IPS-18a (cell line): Measurements from ENCODE around the gene CYP27B1.
"Not testable (repeated sequence)": the region's sequence is repeated elsewhere in the genome, so short reads cannot be mapped to it uniquely, and the experiment has no call there.

ENCODE experiments used
- H3K27ac ChIP-seq: one replicate; pipeline ENCODE4 v1.5.1; 2013; ENCODE audit warnings: low read length
- H3K27me3 ChIP-seq: one replicate; pipeline ENCODE4 v1.6.1; 2013; ENCODE audit warnings: mild to moderate bottlenecking, low read length; ENCODE audit not compliant: control insufficient read depth, insufficient read depth
- H3K36me3 ChIP-seq: one replicate; pipeline ENCODE4 v1.6.1; 2013; ENCODE audit warnings: low read depth, low read length; ENCODE audit not compliant: control insufficient read depth
- H3K4me1 ChIP-seq: one replicate; pipeline ENCODE4 v1.6.1; 2013; ENCODE audit warnings: low read depth, low read length; ENCODE audit not compliant: control insufficient read depth
- H3K4me3 ChIP-seq: one replicate; pipeline ENCODE4 v1.5.1; 2013; ENCODE audit warnings: low read length
- H3K9ac ChIP-seq: one replicate; pipeline ENCODE4 v1.6.1; 2013; ENCODE audit warnings: mild to moderate bottlenecking, low read length, moderate library complexity
- H3K9me3 ChIP-seq: one replicate; pipeline ENCODE4 v1.6.1; 2013; ENCODE audit warnings: low read depth, low read length; ENCODE audit not compliant: control insufficient read depth

CYP27B1 gene

DNA sequence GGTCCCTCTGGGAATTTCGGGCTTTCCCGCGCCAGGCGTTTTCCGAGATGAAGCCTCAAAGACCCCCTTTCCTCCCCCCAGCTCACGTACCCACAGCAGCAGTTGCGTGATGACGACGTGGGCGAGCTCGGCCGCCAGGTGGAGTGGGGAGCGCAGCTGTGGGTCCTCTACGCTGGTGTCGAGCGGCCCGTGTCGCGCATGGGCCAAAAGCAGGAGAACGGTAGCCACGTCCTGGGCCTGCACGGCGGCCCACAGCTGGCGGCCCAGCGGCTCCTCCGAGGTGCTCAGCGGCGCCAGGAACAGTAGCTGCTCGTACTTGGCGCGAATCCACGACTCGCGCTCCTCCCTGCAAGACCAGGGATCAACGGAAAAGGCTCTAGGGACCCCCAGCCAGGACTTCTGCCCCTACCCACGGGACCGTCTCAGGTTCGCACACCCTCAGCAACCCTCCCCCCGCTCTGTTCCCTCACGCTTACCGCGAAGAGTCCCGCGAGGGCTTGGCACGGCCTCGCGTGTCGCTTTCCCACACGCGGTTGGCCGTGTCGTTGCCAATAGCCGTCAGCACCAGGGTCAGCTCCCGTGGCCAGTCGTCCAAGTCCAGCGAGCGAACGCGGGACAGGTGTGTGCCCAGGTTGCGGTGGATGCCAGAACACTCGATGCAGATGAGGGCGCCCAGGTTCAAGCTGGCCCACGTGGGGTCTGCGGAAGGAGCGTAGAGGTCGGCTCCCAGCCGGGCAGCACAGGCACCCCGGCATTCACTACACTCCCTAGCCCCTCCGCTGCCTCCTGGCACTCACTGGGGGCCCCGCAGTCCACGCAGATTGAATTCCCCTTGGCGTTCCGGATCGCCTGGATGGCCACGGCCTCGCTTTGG is 39.8 kb downstream of the CYP27B1 start:
- H3K27me3 ChIP-seq, result peaks cover 91% of the 10 kb centered on the region
- no peaks in the 10 kb centered on the region for H3K9me3 ChIP-seq
- H3K36me3 ChIP-seq, result no peaks in the 10 kb centered on the region
- H3K4me1 ChIP-seq, result no peaks in the 10 kb centered on the region
- no peak overlapping the region for H3K27ac ChIP-seq
- peak overlapping the region; percentile 75 for H3K4me3 ChIP-seq
- H3K9ac ChIP-seq, result no peak overlapping the region

DNA sequence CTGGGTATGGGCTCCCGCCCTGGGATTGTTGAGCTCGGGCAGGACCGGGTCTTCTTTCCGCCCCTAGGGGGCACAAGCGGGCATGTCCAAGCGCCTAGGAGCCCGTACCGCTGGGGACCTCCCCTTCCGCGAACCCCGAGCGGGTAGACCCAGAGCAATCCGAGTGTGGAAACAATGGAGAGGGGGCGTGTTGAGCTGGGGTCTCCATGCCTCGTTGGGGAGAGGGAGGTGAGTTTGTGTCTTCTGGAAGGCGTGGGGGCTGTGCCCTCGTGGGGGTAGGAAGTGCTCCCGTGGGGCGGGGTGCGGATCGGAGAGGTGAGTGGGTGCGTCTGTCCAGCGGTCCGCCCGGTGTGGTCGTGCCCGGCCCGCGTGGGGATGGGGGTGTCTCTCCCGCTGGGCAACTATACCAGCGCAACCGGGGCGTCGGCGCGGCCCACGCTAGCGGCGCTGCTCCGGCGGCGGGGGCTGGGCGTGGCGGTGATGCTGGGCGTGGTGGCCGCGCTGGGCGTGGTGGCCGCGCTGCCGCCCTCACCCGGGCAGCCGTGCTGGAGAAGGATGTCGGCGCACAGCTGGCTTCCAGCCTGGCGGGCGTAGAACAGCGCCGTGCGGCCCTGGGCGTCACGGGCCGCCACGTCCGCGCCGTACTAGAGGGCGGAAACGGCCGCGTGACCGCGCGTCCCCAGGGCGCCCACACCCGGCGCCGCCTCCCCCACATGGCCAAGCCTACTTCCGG is 40.6 kb downstream of the CYP27B1 start:
- Histone ChIP-seq H3K9ac (no peak overlapping the region), H3K27ac (no peak overlapping the region), H3K4me3 (peak overlapping the region; percentile 75), H3K27me3 (peaks cover 83% of the 10 kb centered on the region), H3K4me1 (no peaks in the 10 kb centered on the region), H3K36me3 (no peaks in the 10 kb centered on the region), H3K9me3 (no peaks in the 10 kb centered on the region)

DNA sequence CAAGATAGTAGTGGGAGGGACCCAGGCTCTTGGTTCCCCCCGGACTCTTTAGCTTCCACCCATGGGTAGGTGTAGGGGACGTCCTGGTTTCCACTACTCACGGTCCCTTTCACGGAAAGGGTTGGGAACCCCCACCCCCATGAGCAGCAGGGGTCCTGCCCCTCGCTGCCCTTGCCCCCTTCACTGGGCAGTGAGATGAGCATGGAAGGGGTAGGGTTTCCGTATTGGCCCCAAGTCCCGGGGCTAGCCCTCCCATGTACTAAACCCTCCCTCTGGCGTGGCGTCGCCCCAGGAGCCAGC is 41.1 kb downstream of the CYP27B1 start:
- Histone ChIP-seq H3K4me3 (peak overlapping the region; percentile 75), H3K27ac (no peak overlapping the region), H3K4me1 (no peaks in the 10 kb centered on the region), H3K36me3 (no peaks in the 10 kb centered on the region), H3K27me3 (peaks cover 78% of the 10 kb centered on the region), H3K9me3 (no peaks in the 10 kb centered on the region), H3K9ac (no peak overlapping the region)

DNA sequence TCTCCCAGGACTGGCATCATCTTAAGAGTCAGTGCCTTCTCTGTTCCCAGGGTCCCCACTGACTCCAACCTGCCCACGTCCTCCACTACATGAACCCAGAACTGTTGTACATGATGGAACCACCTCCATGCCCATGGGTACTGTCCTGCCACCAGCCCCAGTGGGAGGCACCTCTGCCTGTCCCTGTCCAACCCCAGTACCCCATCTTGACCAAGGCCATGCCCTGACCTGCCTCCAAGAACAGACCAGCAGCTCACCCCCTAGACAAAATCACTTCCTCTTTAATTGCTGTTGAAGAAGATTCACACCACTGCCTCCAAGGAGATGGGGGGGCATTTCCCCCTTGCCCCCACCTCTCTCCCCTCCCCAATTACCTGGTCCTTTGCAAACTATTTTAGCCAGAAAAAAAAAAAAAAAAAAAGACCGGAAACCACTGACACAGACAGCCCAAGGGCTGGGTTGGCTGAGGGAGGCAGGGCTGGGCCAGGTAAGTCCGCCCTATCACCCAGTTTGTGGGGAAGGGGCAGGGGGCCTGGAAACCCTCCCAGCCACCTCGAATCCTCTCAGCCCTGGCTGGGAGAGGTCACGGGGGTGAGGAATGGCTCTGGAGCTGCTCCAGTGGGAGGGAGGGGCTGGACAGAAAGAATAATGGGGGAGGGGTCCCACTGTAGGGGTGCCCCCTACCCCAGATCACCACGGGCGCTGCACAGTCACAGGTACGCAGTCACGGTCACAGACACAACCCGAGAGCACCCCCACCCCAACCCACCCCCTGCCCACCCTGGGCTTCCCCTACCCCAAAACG is 41.7 kb downstream of the CYP27B1 start:
- Histone ChIP-seq H3K27ac (no peak overlapping the region), H3K9ac (no peak overlapping the region), H3K27me3 (peaks cover 71% of the 10 kb centered on the region), H3K4me1 (no peaks in the 10 kb centered on the region), H3K4me3 (no peak overlapping the region), H3K36me3 (no peaks in the 10 kb centered on the region), H3K9me3 (no peaks in the 10 kb centered on the region)

DNA sequence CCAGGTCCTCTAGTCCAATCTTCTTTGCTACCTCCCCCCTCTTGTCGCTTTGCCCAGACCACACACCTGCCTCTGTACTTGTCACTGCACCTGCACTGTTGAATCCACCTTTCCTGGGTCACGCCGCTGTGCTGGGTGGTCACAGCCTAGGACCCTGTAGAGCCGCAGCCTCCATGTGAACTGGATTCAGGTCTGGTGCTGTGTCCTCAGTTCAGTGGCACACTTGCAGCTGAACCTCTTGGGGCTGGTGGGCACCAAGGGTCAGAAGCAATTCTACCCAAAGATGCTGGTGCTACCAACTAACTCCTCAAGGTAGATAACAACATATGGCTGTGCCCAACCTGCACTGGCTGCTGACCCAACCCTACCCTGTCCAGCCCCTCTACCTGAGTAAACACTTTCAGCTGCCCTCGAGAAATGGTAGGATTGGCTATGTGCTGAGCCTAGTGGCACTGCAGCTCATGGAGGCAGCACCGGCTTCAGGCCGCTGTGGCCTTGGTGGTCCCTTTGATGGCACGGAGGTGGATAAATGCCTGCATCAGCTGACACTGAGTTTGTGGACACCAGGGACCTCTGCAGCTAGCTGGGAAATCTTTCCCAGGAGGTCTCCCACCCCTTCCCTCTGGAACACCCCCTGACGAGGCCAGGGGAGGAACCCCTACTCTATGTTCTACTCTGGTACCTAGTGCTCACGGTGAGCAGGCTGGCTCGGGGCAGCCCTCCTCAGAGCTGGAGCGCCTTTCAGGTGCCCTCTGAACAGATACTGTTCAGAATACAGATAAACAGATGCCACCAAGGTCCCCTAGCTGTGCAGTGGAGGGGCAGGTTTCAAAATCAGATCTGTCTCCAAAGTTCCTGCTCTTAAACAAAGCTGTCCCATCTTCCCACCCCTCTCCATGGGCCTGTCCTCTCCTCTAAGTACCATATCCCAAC is 42.6 kb downstream of the CYP27B1 start:
- no peaks in the 10 kb centered on the region for H3K9me3 ChIP-seq
- H3K4me1 ChIP-seq, result no peaks in the 10 kb centered on the region
- no peak overlapping the region for H3K27ac ChIP-seq
- H3K4me3 ChIP-seq, result no peak overlapping the region
- H3K9ac ChIP-seq, result no peak overlapping the region
- peaks cover 62% of the 10 kb centered on the region for H3K27me3 ChIP-seq
- peaks cover 1% of the 10 kb centered on the region for H3K36me3 ChIP-seq

DNA sequence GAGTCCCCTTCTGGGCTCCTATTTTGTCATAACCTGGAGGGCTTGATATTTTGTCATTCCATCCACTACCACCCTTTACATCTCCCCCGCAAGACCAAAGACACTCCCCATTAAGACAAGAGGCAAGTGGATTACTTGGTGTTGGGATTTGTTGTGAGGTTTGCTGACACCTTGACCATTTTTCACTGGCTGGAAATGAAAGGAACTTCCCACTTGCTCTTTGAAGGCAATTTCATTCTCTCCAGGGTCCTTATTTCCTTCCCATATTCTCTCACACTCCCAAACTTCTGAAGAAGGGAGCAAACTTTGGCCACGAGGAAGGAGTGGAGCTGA is 43.3 kb downstream of the CYP27B1 start:
- Histone ChIP-seq H3K4me1 (no peaks in the 10 kb centered on the region), H3K9ac (no peak overlapping the region), H3K4me3 (no peak overlapping the region), H3K27me3 (peaks cover 56% of the 10 kb centered on the region), H3K36me3 (peaks cover 6% of the 10 kb centered on the region), H3K9me3 (no peaks in the 10 kb centered on the region), H3K27ac (no peak overlapping the region)

DNA sequence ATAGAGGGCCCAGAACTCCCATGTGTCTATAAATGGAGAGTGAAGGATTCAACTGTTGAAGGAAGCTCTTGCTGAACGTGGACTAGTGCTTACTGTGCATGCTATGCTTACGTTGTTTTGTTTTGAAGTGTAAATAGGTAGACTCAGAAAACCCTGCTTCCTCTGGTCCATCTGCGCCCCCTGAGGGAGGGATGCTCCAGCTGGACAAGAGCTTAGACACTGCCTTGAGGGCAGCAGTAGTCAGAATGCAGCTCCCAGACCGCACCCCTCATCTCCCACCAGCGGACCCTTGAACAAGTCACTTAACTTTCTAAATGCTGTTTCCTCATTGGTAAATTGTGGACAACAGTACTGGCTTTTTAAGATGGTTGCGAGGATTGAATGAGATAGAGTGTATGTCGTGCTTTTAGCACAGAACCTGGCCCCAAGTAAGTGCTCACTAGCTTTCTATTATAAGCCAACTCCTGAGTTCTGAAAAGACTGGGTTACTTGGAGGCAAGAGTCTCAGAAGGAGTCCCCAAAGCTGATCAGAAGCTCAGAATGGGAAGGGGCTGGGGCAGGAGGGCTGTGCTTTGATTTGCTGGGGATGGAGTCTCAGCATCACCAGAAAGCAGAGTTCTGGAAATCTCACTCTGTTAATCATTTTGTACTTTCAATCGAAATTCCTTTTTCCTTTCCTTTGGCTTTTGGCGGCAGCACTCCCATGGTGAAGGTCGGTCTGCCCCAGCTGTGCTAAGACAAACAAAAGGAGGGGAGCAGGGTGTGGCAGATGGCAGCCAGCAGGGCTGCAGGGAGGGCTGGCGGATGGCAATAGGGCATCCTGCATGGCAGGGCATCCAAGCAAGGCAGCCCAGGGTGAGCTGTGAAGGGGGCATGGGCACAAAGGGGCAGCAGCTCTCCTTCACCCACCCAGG is 43.9 kb downstream of the CYP27B1 start:
- Histone ChIP-seq H3K27ac (no peak overlapping the region), H3K4me1 (no peaks in the 10 kb centered on the region), H3K9me3 (no peaks in the 10 kb centered on the region), H3K27me3 (peaks cover 49% of the 10 kb centered on the region), H3K4me3 (no peak overlapping the region), H3K9ac (no peak overlapping the region), H3K36me3 (peaks cover 9% of the 10 kb centered on the region)

DNA sequence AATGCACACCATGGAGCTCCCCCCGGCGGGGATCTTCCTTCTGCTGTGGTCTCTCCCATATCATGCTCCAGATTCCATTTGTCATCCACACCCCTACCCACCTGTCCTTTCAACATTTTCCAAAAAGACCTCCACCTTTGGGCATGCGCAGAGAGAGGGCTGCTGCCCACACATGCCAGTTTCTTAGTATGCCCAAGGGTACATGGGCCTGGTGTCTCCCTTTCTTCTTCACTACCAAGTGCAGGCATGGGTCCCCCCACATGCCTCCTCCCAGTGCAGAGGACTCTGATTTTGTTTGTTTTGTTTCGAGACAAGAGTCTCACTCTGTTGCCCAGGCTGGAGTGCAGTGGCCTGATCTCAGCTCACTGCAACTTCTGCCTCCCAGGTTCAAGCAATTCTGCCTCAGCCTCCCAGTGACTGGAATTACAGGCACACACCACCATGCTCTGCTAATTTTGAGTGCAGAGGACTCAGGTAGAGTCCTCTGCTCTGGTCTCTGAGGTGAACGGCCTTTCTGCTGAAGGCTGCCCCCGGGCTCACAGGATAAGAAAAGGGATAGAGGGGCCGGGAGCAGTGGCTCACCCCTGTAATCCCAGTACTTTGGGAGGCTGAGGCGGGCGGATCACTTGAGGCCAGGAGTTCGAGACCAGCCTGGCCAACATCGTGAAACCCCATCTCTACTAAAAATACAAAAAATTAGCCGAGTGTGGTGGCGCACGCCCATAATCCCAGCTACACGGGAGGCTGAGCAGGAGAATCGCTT is 44.9 kb downstream of the CYP27B1 start:
- not testable (repeated sequence) for H3K9me3 ChIP-seq, H3K4me3 ChIP-seq, H3K4me1 ChIP-seq, H3K27ac ChIP-seq, H3K9ac ChIP-seq
- Histone ChIP-seq H3K36me3 (peaks cover 11% of the 10 kb centered on the region), H3K27me3 (peaks cover 40% of the 10 kb centered on the region)

DNA sequence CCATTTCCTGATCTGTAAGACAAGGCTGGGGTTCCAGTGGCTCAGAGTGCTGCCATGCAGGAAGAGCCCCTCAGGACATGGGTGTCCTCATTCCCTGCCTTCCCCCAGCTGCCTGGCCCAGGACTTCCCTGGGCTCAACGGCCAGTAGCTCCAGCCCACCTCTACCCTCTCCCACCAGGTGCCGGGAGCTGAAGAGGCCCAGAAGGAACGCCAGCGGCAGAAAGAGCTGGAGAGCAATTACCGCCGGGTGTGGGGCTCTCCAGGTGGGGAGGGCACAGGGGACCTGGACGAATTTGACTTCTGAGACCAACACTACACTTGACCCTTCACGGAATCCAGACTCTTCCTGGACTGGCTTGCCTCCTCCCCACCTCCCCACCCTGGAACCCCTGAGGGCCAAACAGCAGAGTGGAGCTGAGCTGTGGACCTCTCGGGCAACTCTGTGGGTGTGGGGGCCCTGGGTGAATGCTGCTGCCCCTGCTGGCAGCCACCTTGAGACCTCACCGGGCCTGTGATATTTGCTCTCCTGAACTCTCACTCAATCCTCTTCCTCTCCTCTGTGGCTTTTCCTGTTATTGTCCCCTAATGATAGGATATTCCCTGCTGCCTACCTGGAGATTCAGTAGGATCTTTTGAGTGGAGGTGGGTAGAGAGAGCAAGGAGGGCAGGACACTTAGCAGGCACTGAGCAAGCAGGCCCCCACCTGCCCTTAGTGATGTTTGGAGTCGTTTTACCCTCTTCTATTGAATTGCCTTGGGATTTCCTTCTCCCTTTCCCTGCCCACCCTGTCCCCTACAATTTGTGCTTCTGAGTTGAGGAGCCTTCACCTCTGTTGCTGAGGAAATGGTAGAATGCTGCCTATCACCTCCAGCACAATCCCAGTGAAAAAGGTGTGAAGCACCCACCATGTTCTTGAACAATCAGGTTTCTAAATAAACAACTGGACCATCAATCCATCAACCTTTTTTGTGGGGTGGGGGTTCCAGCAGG is 46.0 kb downstream of the CYP27B1 start:
- peaks cover 11% of the 10 kb centered on the region for H3K36me3 ChIP-seq
- no peak overlapping the region for H3K27ac ChIP-seq
- H3K9ac ChIP-seq, result no peak overlapping the region
- H3K27me3 ChIP-seq, result peaks cover 29% of the 10 kb centered on the region
- H3K9me3 ChIP-seq, result no peaks in the 10 kb centered on the region
- H3K4me1 ChIP-seq, result no peaks in the 10 kb centered on the region
- no peak overlapping the region for H3K4me3 ChIP-seq
